ENCODE results near the gene CDC42EP1. TPM values are rescaled to one million over a fixed set of nuclear protein-coding genes. Genes with fewer than 3 reads are reported as not detected.

CDC42EP1 gene
- total RNA-seq, 4 donors from 2014 or later = 22.3 to 41.0 (median 34.7) TPM

DNA sequence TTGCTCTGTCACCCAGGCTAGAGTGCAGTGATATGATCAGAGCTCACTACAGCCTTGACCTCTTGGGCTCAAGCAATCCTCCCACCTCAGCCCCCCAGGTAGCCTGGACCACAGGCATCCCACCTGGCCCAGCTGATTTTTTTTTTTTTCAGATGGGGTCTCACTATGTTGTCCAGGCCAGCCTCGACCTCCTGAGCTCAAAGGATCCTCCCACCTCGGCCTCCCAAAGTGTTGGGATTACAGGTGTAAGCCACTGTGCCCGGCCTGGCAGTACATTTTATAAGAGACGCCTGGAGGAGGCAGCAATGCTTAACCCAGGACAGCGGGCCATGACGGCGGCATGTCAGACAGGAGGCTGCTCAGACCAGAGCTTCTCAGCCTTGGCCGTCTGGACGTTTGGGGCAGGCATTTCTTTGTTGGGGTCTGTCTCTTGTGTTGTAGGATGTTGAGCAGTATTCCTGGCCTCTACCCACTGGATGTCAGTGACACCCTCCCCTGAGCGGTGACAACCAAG, 15.3 kb downstream of the CDC42EP1 start:
- Histone ChIP-seq H3K36me3 (peaks cover 0 to 5% (median 0%) of the 10 kb centered on the region in 3 donors), H3K9me3 (no peaks in the 10 kb centered on the region), H3K4me3 (no peak overlapping the region), H3K27me3 (no peaks in the 10 kb centered on the region), H3K4me1 (peaks cover 0 to 17% (median 0%) of the 10 kb centered on the region in 4 donors), H3K27ac (no peak overlapping the region)
- TF ChIP-seq, protein P1, sequence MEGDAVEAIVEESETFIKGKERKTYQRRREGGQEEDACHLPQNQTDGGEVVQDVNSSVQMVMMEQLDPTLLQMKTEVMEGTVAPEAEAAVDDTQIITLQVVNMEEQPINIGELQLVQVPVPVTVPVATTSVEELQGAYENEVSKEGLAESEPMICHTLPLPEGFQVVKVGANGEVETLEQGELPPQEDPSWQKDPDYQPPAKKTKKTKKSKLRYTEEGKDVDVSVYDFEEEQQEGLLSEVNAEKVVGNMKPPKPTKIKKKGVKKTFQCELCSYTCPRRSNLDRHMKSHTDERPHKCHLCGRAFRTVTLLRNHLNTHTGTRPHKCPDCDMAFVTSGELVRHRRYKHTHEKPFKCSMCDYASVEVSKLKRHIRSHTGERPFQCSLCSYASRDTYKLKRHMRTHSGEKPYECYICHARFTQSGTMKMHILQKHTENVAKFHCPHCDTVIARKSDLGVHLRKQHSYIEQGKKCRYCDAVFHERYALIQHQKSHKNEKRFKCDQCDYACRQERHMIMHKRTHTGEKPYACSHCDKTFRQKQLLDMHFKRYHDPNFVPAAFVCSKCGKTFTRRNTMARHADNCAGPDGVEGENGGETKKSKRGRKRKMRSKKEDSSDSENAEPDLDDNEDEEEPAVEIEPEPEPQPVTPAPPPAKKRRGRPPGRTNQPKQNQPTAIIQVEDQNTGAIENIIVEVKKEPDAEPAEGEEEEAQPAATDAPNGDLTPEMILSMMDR (IDR thresholded peaks at IDR 0.05) = no peak
- no peak for TF ChIP-seq POLR2A (IDR thresholded peaks at IDR 0.05)
- DNase-seq = no peak

DNA sequence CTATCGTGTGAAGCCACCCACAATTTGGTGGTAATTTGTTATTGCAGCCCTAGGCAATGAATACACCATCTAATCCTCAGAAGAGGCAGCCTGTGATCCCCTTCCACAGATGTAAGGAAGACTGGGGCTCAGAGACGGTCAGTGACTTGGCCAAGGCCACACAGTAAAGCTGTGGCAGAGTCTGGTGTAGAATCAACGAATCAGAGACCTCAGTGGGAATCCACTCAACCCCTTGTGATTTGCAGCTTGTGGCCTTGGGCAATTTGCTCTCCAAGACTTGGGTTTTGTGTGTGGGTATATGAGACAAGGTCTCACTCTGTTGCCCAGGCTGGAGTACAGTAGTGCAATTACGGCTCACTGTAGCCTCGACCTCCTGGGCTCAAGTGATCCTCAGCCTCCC, 17.7 kb downstream of the CDC42EP1 start:
- TF ChIP-seq, protein P1 (IDR thresholded peaks at IDR 0.05) = no peak
- no peak for TF ChIP-seq POLR2A (IDR thresholded peaks at IDR 0.05)
- H3K27ac ChIP-seq = no peak overlapping the region
- no peak for DNase-seq
- H3K4me3 ChIP-seq = peak overlapping the region in 2 of 4 donors; percentile 20 to 42
- H3K27me3 ChIP-seq = no peaks in the 10 kb centered on the region
- H3K36me3 ChIP-seq = no peaks in the 10 kb centered on the region
- H3K4me1 ChIP-seq = peaks cover 0 to 18% (median 2%) of the 10 kb centered on the region in 4 donors
- no peaks in the 10 kb centered on the region for H3K9me3 ChIP-seq

- no peak overlapping the region for H3K4me3 ChIP-seq
- no peaks in the 10 kb centered on the region for H3K36me3 ChIP-seq
- TF ChIP-seq, protein P1 (IDR thresholded peaks at IDR 0.05) = no peak
- TF ChIP-seq POLR2A (IDR thresholded peaks at IDR 0.05) = no peak
- H3K27me3 ChIP-seq = no peaks in the 10 kb centered on the region
- peak in 1 of 3 donors; percentile 63 for DNase-seq
- no peaks in the 10 kb centered on the region for H3K9me3 ChIP-seq
- peak overlapping the region in 3 of 4 donors; percentile 46 to 64 (median 62) for H3K27ac ChIP-seq
- peaks cover 0 to 18% (median 2%) of the 10 kb centered on the region in 4 donors for H3K4me1 ChIP-seq
Measured at GRCh38 chr22:37581504-37581903, 21.2 kb downstream of the CDC42EP1 start.

DNA sequence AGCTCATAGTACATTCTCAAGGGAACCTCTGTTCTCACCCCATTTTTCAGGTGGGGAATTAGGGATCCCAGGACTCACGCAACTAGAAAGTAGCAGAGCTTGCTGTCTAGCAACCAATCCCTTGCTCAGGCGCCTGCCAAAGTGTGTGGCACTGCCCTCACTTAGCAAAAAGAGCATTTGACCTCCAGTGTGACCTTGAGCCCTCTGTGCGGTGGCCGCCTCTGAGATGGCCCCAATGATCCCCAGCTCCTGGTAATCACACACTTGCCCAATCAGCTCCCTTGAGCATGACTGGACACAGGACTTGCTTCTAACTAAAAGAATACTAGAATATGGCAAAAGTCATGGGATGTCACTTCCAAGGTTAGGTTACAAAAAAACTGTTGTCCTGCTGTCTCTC, 22.2 kb downstream of the CDC42EP1 start:
- Histone ChIP-seq H3K4me3 (no peak overlapping the region), H3K9me3 (no peaks in the 10 kb centered on the region), H3K27me3 (no peaks in the 10 kb centered on the region), H3K27ac (peak overlapping the region in 1 of 4 donors; percentile 46), H3K36me3 (no peaks in the 10 kb centered on the region), H3K4me1 (peaks cover 0 to 18% (median 2%) of the 10 kb centered on the region in 4 donors)
- DNase-seq = no peak
- no peak for TF ChIP-seq POLR2A (IDR thresholded peaks at IDR 0.05)
- TF ChIP-seq, protein P1 (IDR thresholded peaks at IDR 0.05) = no peak

- peak in 2 of 3 donors; percentile 66 to 71 for DNase-seq
- Histone ChIP-seq H3K9me3 (no peaks in the 10 kb centered on the region), H3K4me3 (no peak overlapping the region), H3K27me3 (no peaks in the 10 kb centered on the region), H3K27ac (peak overlapping the region in 3 of 4 donors; percentile 49 to 68 (median 54)), H3K36me3 (no peaks in the 10 kb centered on the region), H3K4me1 (peaks cover 0 to 24% (median 0%) of the 10 kb centered on the region in 4 donors)
- no peak for TF ChIP-seq POLR2A (IDR thresholded peaks at IDR 0.05)
- TF ChIP-seq, protein P1 (IDR thresholded peaks at IDR 0.05) = no peak
Measured at GRCh38 chr22:37588546-37589215, 28.4 kb downstream of the CDC42EP1 start.

Data from Peyer's patch (tissue), 4 donors.